ENCODE results near the gene DNAJB14. TPM values are rescaled to one million over a fixed set of nuclear protein-coding genes. Genes with fewer than 3 reads are reported as not detected.

Gene DNAJB14
- total RNA-seq, 4 donors from 2014 or later = 27.0 to 38.5 (median 31.7) TPM

- H3K4me3 ChIP-seq = no peak overlapping the region
- no peaks in the 10 kb centered on the region for H3K4me1 ChIP-seq
- H3K27ac ChIP-seq = peak overlapping the region in 1 of 4 donors; percentile 8
- no peaks in the 10 kb centered on the region for H3K36me3 ChIP-seq
- TF ChIP-seq, protein P1, sequence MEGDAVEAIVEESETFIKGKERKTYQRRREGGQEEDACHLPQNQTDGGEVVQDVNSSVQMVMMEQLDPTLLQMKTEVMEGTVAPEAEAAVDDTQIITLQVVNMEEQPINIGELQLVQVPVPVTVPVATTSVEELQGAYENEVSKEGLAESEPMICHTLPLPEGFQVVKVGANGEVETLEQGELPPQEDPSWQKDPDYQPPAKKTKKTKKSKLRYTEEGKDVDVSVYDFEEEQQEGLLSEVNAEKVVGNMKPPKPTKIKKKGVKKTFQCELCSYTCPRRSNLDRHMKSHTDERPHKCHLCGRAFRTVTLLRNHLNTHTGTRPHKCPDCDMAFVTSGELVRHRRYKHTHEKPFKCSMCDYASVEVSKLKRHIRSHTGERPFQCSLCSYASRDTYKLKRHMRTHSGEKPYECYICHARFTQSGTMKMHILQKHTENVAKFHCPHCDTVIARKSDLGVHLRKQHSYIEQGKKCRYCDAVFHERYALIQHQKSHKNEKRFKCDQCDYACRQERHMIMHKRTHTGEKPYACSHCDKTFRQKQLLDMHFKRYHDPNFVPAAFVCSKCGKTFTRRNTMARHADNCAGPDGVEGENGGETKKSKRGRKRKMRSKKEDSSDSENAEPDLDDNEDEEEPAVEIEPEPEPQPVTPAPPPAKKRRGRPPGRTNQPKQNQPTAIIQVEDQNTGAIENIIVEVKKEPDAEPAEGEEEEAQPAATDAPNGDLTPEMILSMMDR (IDR thresholded peaks at IDR 0.05) = no peak
- TF ChIP-seq POLR2A (IDR thresholded peaks at IDR 0.05) (no peak), EP300 (IDR thresholded peaks at IDR 0.05) (no peak)
- no peaks in the 10 kb centered on the region for H3K27me3 ChIP-seq
- H3K9me3 ChIP-seq = no peaks in the 10 kb centered on the region
- no peak for DNase-seq (ENCODE audit: low spot score in 2 of 2)
- 84 to 91% methylated on average over 10 of the region's 10 CpGs for WGBS, 2 donors
These were observed 98.9 kb downstream of the DNAJB14 start for GRCh38 chr4:99847362-99847976.

GRCh38 chr4:99846891-99847290 is 99.5 kb downstream of the DNAJB14 start:
- TF ChIP-seq, protein P1 (IDR thresholded peaks at IDR 0.05) = no peak
- TF ChIP-seq EP300 (IDR thresholded peaks at IDR 0.05) = no peak
- TF ChIP-seq POLR2A (IDR thresholded peaks at IDR 0.05) = no peak
- 52 to 62% methylated on average over 1 of the region's 1 CpG for WGBS, 2 donors

More at GRCh38 chr4:99846891-99847290, 99.5 kb downstream of the DNAJB14 start:
- Histone ChIP-seq H3K9me3 (no peaks in the 10 kb centered on the region), H3K27ac (peak overlapping the region in 1 of 4 donors; percentile 8), H3K36me3 (no peaks in the 10 kb centered on the region), H3K4me3 (no peak overlapping the region), H3K4me1 (no peaks in the 10 kb centered on the region), H3K27me3 (no peaks in the 10 kb centered on the region)
- DNase-seq (ENCODE audit: low spot score in 2 of 2) = no peak

Other genes with a start within 250 kb of the DNAJB14 start
- 1 to 10 TPM in 3 of 4 donors, under 1 TPM in 1; 0.42 to 4.2 (median 1.2) TPM for gene DAPP1, start 129.8 kb downstream of the DNAJB14 start, total RNA-seq
- 10 to 100 TPM; 26.8 to 30.3 (median 28.2) TPM for gene LAMTOR3, start 52.2 kb downstream of the DNAJB14 start, total RNA-seq
- gene H2AZ1, start 3.7 kb upstream of the DNAJB14 start, total RNA-seq = 100 to 1,000 TPM in 1 of 4 donors, 10 to 100 TPM in 3; 75.4 to 107 (median 81.4) TPM
- gene DDIT4L, start 243.8 kb upstream of the DNAJB14 start, total RNA-seq = 1 to 10 TPM; 2.7 to 6.3 (median 3.8) TPM